Measurements from ENCODE around the gene OCRL.

The OCRL gene

DNA sequence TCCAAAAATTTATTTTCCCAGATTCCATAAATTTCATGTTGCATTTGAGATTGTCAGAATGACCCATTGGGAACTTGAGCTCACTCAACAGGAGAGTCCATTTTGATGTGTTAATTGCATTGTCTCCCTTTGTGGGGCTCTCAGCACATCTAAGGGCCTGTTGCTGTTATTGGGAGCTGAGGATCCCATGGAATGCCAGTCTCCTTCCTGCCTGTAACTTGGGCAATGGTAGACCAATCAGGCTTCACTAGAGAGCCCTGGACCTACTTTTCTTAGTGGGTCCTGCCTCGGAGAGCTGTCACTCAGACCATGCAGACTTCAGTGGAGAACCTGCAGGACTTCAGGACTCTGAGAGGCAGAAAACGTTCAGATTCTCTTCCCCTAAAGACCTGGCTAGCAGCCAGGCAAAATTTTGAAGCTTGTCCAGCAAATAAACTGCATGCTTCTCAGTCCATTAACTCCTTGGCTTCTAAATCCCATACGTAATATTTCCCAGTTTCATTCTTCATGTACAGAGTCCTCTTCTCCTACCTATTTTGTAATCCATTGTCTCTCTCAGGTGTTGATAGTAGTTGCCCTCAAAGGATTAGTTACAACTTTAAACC is 25.1 kb downstream of the OCRL start:
- Histone ChIP-seq H3K36me3 (ENCODE audit: insufficient read depth, low read length) (peaks cover 40% of the 10 kb centered on the region; the same call in 1 of the 2 replicates), H3K9me3 (ENCODE audit: insufficient read depth, low read depth, low read length) (no peaks in the 10 kb centered on the region), H3K4me1 (ENCODE audit: insufficient read depth, low read length, poor library complexity, severe bottlenecking) (no peaks in the 10 kb centered on the region), H4K20me1 (ENCODE audit: insufficient read depth, low read length, poor library complexity, severe bottlenecking) (no peaks in the 10 kb centered on the region), H3K4me2 (ENCODE audit: low read depth, low read length, poor library complexity, severe bottlenecking) (no peak overlapping the region), H3K9ac (ENCODE audit: low read depth, low read length, poor library complexity, severe bottlenecking) (no peak overlapping the region), H3K4me3 (ENCODE audit: low read length, poor library complexity, severe bottlenecking) (no peak overlapping the region), H3K9me2 (replicated peaks; ENCODE audit: low read depth, low read length) (no peaks in the 10 kb centered on the region), H2AFZ (ENCODE audit: low read length) (no peak overlapping the region), H3K79me2 (ENCODE audit: insufficient read depth, low read length) (no peaks in the 10 kb centered on the region), H3K27me3 (ENCODE audit: insufficient read depth, low read length, poor library complexity, severe bottlenecking) (no peaks in the 10 kb centered on the region), H3F3A (ENCODE audit: low read depth) (no peaks in the 10 kb centered on the region)
- TF ChIP-seq, protein P1, sequence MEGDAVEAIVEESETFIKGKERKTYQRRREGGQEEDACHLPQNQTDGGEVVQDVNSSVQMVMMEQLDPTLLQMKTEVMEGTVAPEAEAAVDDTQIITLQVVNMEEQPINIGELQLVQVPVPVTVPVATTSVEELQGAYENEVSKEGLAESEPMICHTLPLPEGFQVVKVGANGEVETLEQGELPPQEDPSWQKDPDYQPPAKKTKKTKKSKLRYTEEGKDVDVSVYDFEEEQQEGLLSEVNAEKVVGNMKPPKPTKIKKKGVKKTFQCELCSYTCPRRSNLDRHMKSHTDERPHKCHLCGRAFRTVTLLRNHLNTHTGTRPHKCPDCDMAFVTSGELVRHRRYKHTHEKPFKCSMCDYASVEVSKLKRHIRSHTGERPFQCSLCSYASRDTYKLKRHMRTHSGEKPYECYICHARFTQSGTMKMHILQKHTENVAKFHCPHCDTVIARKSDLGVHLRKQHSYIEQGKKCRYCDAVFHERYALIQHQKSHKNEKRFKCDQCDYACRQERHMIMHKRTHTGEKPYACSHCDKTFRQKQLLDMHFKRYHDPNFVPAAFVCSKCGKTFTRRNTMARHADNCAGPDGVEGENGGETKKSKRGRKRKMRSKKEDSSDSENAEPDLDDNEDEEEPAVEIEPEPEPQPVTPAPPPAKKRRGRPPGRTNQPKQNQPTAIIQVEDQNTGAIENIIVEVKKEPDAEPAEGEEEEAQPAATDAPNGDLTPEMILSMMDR (conservative IDR thresholded peaks at IDR 0.05; ENCODE audit: low read length) = no peak
- TF ChIP-seq EZH2phosphoT487 (IDR thresholded peaks at IDR 0.05; ENCODE audit: borderline replicate concordance) = no peak

DNA sequence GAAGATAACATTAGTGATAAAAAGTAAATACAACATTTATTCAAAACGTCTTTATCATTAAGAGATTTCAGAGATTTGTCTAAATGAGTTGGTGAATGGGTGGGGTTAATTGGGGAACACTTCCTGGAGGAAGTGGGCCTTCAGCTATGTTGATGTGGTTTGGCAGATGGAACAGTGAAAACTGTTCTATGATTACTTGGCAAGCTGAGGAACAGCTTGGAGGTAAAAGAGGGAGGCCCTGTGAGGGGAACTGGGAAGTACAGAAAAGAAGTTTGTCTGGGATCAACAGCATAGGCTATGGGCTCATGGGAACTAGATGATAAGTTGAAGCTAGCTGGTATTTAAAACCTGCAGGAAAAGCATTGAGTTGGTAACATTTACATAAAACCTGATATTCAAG is 26.0 kb downstream of the OCRL start:
- Histone ChIP-seq H3K4me2 (ENCODE audit: low read depth, low read length, poor library complexity, severe bottlenecking) (no peak overlapping the region), H3K27me3 (ENCODE audit: insufficient read depth, low read length, poor library complexity, severe bottlenecking) (no peaks in the 10 kb centered on the region), H3K36me3 (ENCODE audit: insufficient read depth, low read length) (peaks cover 39% of the 10 kb centered on the region; the same call in 1 of the 2 replicates), H3K9ac (ENCODE audit: low read depth, low read length, poor library complexity, severe bottlenecking) (no peak overlapping the region), H4K20me1 (ENCODE audit: insufficient read depth, low read length, poor library complexity, severe bottlenecking) (no peaks in the 10 kb centered on the region), H2AFZ (ENCODE audit: low read length) (no peak overlapping the region), H3F3A (ENCODE audit: low read depth) (no peaks in the 10 kb centered on the region), H3K4me3 (ENCODE audit: low read length, poor library complexity, severe bottlenecking) (no peak overlapping the region), H3K79me2 (ENCODE audit: insufficient read depth, low read length) (no peaks in the 10 kb centered on the region), H3K9me3 (ENCODE audit: insufficient read depth, low read depth, low read length) (no peaks in the 10 kb centered on the region), H3K4me1 (ENCODE audit: insufficient read depth, low read length, poor library complexity, severe bottlenecking) (no peaks in the 10 kb centered on the region), H3K9me2 (replicated peaks; ENCODE audit: low read depth, low read length) (no peaks in the 10 kb centered on the region)
- TF ChIP-seq EZH2phosphoT487 (IDR thresholded peaks at IDR 0.05; ENCODE audit: borderline replicate concordance) = no peak
- TF ChIP-seq, protein P1 (conservative IDR thresholded peaks at IDR 0.05; ENCODE audit: low read length) = no peak

DNA sequence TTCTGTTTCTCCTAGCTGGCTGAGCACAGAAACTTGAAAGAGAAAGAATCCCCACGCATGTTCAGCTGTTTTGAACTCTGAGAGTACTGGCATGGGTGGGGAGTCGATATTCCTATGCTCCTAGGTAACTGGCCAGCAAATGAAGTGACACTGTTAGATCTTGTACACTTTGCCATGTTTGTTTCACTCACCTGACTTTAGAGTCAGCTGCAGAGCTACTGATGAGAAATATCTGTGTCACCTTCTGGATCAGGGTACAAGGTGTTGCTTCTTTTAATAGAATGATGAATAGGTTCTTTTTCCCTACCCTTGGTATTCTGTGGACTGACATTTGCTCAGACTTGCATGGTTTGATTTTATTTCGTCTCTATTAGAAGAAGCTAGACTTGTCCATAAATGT is 28.3 kb downstream of the OCRL start:
- Histone ChIP-seq H2AFZ (ENCODE audit: low read length) (no peak overlapping the region), H4K20me1 (ENCODE audit: insufficient read depth, low read length, poor library complexity, severe bottlenecking) (no peaks in the 10 kb centered on the region), H3K36me3 (ENCODE audit: insufficient read depth, low read length) (peaks cover 18% of the 10 kb centered on the region; the same call in 1 of the 2 replicates)

More for the DNA sequence above, 28.3 kb downstream of the OCRL start:
- H3K9me2 ChIP-seq (replicated peaks; ENCODE audit: low read depth, low read length) = no peaks in the 10 kb centered on the region
- H3K27me3 ChIP-seq (ENCODE audit: insufficient read depth, low read length, poor library complexity, severe bottlenecking) = no peaks in the 10 kb centered on the region
- no peaks in the 10 kb centered on the region for H3K79me2 ChIP-seq (ENCODE audit: insufficient read depth, low read length)
- no peak overlapping the region for H3K4me3 ChIP-seq (ENCODE audit: low read length, poor library complexity, severe bottlenecking)
- no peaks in the 10 kb centered on the region for H3K9me3 ChIP-seq (ENCODE audit: insufficient read depth, low read depth, low read length)
- no peak for TF ChIP-seq EZH2phosphoT487 (IDR thresholded peaks at IDR 0.05; ENCODE audit: borderline replicate concordance)
- TF ChIP-seq, protein P1 (conservative IDR thresholded peaks at IDR 0.05; ENCODE audit: low read length) = no peak
- no peaks in the 10 kb centered on the region for H3K4me1 ChIP-seq (ENCODE audit: insufficient read depth, low read length, poor library complexity, severe bottlenecking)
- no peak overlapping the region for H3K9ac ChIP-seq (ENCODE audit: low read depth, low read length, poor library complexity, severe bottlenecking)
- H3F3A ChIP-seq (ENCODE audit: low read depth) = no peaks in the 10 kb centered on the region
- no peak overlapping the region for H3K4me2 ChIP-seq (ENCODE audit: low read depth, low read length, poor library complexity, severe bottlenecking)

Measured in Loucy (cell line).